Endothelial cell of hepatic sinusoid (primary cell): ENCODE results near the gene FERMT3.
"Not testable (repeated sequence)": the region's sequence is repeated elsewhere in the genome, so short reads cannot be mapped to it uniquely, and the experiment has no call there.

Experiments
- in situ Hi-C: cut with HindIII; loops from 2 replicates; pipeline ENCODE4 v1.10.0; 2017; ENCODE audit warnings: low sequenced_read_pairs

Gene FERMT3

GRCh38 chr11:64232182-64232966 is 25.9 kb downstream of the FERMT3 start:
- in situ Hi-C loops = no loop called here

- in situ Hi-C loops = no loop called here
Observed at GRCh38 chr11:64232967-64233315, 26.4 kb downstream of the FERMT3 start.

- in situ Hi-C loops = no loop called here
Observed at GRCh38 chr11:64233913-64234586, 27.5 kb downstream of the FERMT3 start, which contains the start of gene VEGFB. VEGFB (plus strand) TSS chr11:64234584; CDS start chr11:64234834, 250 bp downstream.

GRCh38 chr11:64234647-64235379 is 28.3 kb downstream of the FERMT3 start:
- in situ Hi-C loops = no loop called here

- in situ Hi-C loops = no loop called here
Observed at GRCh38 chr11:64235437-64236161, 29.1 kb downstream of the FERMT3 start.

- in situ Hi-C loops = no loop called here
Observed at GRCh38 chr11:64237484-64237951, 31.0 kb downstream of the FERMT3 start.

GRCh38 chr11:64238076-64238475 is 31.6 kb downstream of the FERMT3 start:
- in situ Hi-C loops = no loop called here

GRCh38 chr11:64238999-64239398 is 32.5 kb downstream of the FERMT3 start:
- in situ Hi-C loops = no loop called here

- in situ Hi-C loops = no loop called here
Observed at GRCh38 chr11:64239662-64240434, 33.3 kb downstream of the FERMT3 start.

GRCh38 chr11:64240435-64241240 is 34.1 kb downstream of the FERMT3 start, which contains the start of gene FKBP2:
FKBP2 (plus strand) TSS chr11:64241095; CDS start chr11:64242388, 1,293 bp downstream.
- in situ Hi-C loops = no loop called here

GRCh38 chr11:64241241-64241490 is 34.6 kb downstream of the FERMT3 start:
- in situ Hi-C loops = no loop called here

GRCh38 chr11:64241491-64242374 is 35.2 kb downstream of the FERMT3 start:
- in situ Hi-C loops = no loop called here

GRCh38 chr11:64243236-64243854 is 36.8 kb downstream of the FERMT3 start:
- in situ Hi-C loops = no loop called here

- in situ Hi-C loops = no loop called here
Observed at GRCh38 chr11:64244107-64244506, 37.6 kb downstream of the FERMT3 start.

- in situ Hi-C loops = no loop called here
Observed at GRCh38 chr11:64244966-64245365, 38.4 kb downstream of the FERMT3 start.

- in situ Hi-C loops = no loop called here
Observed at GRCh38 chr11:64245401-64245796, 38.9 kb downstream of the FERMT3 start.

- in situ Hi-C loops = no loop called here
Observed at GRCh38 chr11:64245797-64246620, 39.5 kb downstream of the FERMT3 start.

- in situ Hi-C loops = not testable (repeated sequence)
Observed at GRCh38 chr11:64246621-64246870, 40.0 kb downstream of the FERMT3 start.
